NCI-H510A treated with DMSO at 0.1 percent for 48 hours (cell line): ENCODE data around the gene IGF2R.
"Not testable (repeated sequence)": the region's sequence is repeated elsewhere in the genome, so short reads cannot be mapped to it uniquely, and the experiment has no call there.

Source experiments
- DNase-seq: peaks from one replicate; lab custom pipeline; 2025; lab: John Stamatoyannopoulos, UW

The IGF2R gene, protein sequence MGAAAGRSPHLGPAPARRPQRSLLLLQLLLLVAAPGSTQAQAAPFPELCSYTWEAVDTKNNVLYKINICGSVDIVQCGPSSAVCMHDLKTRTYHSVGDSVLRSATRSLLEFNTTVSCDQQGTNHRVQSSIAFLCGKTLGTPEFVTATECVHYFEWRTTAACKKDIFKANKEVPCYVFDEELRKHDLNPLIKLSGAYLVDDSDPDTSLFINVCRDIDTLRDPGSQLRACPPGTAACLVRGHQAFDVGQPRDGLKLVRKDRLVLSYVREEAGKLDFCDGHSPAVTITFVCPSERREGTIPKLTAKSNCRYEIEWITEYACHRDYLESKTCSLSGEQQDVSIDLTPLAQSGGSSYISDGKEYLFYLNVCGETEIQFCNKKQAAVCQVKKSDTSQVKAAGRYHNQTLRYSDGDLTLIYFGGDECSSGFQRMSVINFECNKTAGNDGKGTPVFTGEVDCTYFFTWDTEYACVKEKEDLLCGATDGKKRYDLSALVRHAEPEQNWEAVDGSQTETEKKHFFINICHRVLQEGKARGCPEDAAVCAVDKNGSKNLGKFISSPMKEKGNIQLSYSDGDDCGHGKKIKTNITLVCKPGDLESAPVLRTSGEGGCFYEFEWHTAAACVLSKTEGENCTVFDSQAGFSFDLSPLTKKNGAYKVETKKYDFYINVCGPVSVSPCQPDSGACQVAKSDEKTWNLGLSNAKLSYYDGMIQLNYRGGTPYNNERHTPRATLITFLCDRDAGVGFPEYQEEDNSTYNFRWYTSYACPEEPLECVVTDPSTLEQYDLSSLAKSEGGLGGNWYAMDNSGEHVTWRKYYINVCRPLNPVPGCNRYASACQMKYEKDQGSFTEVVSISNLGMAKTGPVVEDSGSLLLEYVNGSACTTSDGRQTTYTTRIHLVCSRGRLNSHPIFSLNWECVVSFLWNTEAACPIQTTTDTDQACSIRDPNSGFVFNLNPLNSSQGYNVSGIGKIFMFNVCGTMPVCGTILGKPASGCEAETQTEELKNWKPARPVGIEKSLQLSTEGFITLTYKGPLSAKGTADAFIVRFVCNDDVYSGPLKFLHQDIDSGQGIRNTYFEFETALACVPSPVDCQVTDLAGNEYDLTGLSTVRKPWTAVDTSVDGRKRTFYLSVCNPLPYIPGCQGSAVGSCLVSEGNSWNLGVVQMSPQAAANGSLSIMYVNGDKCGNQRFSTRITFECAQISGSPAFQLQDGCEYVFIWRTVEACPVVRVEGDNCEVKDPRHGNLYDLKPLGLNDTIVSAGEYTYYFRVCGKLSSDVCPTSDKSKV (N-terminal part only)

DNA sequence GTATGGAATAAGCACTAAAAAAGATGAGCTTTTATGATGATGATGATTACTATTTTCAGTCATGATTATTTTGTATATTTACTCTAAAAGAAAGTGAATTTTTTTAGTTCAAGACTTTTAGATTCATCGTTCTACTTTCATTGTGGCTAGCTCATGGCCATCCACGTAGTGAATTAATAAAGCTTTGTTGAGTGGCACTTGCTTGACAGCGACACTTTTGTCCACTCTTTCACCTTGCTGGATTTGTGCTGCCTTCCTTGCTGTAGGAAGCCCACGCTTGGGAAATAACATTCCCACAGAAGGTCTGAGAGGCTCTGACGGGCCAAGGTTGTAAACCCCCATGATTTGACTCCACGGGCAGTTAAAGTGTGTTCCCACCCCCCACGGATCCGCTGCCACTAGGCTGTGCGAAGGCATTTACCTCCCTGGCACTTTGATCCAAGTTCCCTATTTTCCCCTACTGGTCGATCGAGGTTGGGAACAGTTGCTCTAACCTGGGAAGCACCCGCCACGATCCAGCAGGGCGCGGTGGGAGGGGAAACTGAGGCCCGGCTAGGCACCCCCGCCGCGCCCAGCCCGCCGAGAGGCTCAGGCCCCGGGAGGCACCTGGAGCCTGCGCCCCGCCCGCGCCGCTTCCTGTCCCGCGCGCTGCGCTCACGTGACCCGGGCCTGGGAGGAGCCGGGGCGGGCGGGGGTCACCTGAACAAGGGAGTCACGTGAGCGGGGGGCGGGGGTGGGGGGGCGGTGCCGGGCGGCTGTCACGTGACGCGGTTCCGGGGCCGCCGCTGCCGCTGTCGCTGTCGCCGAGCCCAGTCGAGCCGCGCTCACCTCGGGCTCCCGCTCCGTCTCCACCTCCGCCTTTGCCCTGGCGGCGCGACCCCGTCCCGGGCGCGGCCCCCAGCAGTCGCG, at the start of gene IGF2R:
TSS of gene IGF2R (plus strand) at position 788 of the 909 bp plus-strand sequence. CDS start 165 bp downstream, outside the sequence.
- peak; percentile 63 for DNase-seq

DNA sequence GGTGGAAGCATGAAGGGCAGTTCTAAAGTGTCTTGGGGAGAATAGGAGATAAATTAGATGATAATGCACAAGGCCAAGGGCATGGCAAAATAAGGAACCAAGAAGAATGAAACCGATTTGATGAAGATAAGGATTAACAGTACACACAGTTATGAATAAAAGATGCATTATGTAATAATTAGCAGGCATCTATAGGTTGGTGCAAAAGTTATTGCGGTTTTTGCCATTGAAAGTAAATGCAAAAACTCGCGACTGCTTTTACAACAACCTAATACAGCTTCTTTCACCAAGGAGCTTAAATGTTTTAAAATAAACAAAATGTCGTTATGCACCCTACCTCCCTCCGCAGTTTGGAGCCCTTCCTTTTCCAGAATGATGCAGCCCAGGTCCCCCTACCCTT, 49.1 kb upstream of the IGF2R start:
- no peak for DNase-seq

DNA sequence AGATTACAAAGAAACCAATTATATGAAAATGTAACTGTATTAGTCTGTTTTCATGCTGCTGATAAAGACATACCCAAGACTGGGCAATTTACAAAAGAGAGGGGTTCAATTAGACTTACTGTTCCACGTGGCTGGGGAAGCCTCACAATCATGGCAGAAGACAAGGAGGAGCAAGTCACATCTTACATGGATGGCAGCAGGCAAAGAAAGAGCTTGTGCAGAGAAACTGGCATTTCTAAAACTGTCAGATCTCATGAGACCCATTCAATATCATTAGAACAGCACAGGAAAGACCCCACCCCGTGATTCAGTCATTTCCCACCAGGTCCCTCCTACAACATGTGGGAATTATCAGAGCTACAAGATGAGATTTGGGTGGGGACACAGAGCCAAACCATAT, 44.7 kb upstream of the IGF2R start:
- DNase-seq: not testable (repeated sequence)

DNA sequence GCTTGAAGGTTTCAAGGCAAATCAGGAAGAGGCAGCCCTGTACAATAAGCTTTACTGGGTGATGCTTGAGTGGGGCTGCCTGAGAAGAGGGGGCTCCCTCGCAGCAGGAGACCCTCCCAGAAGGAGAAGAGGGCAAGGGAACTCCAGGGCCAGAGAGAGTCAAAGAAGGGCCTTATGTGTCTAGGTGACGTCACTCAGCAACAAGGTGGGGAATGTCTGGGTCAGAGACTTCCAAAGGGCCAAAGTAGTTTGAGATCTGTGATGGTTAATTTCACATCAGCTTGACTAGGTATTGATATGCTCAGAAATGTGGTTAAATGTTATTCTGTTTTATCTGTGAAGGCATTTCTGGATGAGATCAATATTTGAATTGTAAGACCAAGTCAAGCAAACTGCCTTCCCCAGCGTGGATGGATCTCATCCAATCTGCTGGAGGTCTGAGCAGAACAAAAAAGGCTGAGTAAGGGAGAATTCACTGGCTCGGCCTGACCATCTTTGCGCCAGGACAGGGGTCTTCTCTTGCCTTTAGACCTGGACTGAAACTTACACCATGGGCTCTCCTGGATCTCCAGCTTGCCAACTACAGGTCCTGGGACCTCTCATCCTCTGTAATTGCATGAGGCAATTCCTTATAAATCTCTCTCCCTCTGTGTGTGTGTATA, 42.2 kb upstream of the IGF2R start:
- no peak for DNase-seq

DNA sequence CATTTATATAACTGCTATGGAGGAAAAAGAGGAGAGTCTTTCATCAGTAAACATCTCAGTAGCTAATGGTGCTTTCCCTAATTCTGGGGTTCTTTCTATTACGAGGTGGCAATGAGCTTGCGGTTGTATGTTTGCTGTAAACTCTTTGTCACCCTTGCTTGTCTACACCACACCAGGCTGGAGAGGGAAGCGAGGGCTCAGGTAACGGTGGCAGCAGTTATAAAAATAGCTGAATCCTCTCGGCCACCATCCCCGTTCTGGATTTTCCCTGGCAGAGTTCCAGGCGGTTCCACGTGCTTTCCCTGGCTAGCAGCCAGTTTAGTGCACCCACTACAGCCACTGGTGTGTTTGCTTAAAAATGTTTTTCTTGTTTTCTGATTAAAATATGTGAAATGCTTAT, 39.1 kb upstream of the IGF2R start:
- peak; percentile 66 for DNase-seq

DNA sequence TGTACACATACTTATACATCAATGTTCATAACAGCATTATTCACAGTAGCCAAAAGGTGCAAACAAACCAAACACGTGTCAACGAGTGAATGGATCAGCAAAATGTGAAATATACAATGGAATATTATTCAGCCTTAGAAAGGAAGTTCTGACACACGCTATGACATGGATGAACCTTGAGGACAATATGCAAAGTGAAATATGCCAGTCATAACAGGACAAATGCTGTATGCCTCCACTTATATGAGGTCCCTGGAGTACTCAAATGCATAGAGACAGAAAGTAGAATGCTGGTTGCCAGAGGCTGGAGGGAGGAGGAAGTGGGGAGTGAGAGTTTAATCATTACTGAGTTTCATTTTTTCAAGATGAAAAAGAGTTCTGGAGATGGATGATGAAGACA, 37.8 kb upstream of the IGF2R start:
- DNase-seq: no peak

DNA sequence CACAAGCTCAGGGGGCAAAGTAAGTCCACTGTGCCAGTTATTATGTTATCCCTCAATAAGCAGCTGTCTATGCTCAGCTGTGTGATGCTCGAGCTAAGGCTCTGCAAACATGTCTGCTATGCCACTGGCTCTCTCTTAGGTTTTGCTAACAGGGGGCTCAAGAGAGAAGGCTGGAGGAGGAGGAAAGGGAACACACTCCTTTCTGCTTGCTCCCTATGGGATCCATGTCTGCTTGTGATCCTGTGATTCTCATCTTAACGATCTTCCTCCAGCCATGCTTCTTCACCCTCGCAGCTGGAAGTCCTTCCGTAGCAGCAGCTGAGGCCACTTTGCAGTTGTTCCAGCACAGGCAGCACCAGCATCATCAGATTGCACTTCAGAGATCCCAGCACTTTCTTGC, 37.0 kb upstream of the IGF2R start:
- DNase-seq: no peak

DNA sequence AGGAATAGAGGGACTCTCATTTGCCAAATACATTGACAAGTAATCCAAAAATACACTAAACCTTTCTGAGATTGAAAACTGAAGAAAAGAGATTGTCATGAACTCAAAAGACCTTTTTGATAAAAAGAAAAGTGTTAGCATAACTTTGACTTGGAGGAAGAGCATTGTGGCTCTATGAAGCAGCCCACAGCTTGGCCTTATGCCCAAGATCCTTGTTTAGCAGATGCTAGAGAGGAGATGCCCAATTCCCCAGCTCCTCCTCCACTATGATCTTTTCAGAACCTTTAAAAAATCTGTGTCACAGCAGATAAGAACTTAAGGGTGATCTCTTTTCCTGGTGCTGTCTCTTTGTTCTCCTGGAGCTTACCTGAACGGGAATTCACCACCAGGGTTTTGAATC, 35.8 kb upstream of the IGF2R start:
- no peak for DNase-seq

DNA sequence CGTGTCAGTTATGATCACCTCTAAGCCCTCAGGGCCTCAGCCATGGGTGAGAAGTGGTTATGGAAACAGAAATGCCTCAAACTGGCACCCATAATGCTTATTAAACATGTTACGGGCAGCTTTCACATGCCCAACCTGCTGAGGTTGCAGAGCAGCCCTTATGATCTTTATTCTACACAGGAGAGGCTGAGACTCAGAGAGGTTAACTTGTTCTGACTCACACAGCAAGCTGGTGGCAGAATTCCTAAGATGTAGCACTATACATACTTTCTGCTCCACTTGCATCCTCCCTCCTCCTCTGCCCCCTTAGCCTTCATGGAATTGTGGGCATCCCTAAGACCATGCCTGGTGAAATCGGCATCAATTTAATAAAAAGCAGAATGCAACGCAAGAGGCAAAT, 34.7 kb upstream of the IGF2R start:
- DNase-seq: no peak

DNA sequence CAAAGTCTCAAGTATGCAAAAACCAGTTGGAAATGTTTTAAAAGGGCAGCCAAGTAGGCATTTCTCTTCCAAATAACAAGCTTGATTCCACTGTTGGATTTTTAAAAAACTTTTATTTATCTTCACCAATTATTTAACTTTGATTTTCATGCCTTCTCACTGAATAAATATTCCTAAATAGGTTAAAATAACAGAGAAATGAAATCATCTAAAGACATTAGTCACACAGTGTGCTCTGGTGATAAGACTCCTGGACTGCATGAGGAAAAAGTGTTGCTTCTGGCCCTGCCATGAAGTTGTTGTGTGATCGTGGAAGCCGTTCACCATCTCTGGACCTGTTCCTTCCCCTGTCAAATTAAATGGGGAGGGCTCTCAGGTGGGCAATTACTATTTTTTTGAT, 33.8 kb upstream of the IGF2R start:
- DNase-seq: no peak

DNA sequence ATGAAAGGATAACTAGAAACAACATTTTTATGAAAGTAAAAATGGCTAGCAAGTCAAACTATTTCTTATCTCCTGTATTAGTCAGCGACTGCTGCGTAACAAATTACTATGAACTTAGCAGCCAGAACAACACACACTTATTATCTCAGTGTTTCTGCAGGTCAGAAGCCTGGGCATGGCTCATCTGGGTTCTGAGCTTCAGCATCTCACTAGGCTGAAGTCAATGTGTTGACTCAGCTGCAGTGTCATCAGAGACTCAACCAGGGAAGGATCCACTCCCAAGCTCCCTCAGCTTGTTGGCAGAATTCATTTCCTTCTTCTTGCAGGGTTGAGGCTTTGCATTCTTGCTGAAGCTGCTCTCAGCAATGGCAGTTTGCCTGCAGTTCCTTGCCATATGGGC, 33.2 kb upstream of the IGF2R start:
- DNase-seq: no peak

DNA sequence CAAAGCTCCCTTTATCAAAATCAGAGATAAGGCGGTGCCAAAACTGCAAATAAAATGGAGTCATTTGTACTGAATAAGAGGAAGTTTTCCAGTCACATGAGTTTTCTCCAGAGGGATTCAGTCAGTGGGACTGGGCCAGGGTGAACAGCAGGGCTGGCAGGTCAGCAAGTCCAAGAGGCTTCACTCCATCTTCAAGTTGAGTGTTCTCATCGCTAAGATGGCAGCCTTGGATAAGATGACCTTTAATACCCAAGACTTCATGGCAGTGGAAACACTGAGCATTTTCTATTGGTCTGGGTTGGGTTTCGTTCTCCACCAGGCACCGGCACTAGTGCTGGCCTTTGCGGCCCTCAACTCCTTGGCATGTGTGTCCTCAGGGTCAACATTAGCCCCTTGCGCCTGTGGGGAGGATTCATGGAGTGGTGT, 29.3 kb upstream of the IGF2R start:
- DNase-seq: no peak

DNA sequence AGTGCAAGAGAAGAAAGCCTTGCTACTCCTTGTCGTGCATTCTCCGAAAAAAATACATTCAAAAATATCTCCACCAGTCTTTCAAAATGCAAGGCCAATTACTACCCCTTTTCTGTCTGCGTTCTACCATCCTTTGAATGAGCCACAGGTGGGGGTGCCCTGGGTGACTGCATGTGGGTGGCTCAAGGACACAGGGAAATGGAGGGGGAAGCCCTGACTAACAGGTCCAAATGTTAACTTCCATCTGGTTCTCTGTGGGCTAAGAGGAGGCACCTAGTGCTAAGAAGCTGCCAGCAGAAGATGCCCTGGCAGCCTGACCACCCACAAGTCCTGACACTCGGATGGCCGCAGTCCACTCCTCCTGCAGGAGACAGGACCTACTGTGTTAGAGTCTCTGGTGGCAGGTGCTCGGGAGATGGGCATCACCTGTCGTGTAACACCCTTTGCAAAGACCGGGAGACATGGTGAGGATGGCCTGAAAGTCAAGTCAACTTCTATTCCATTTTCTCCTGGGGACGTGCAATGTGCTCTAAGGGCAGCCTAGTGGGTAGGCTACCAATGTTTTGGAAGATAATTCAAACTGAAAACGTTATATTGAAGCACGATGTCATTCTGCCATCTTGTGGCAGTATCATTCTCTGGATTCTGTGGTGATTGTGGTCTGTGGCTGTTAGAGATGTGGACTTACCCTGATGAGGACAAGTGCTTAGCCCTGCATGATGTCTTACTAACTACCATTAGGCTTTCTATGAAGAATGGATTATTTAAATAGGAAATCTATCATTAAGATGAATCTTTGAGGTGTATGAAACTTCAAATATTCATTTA, 27.4 kb upstream of the IGF2R start:
- no peak for DNase-seq

DNA sequence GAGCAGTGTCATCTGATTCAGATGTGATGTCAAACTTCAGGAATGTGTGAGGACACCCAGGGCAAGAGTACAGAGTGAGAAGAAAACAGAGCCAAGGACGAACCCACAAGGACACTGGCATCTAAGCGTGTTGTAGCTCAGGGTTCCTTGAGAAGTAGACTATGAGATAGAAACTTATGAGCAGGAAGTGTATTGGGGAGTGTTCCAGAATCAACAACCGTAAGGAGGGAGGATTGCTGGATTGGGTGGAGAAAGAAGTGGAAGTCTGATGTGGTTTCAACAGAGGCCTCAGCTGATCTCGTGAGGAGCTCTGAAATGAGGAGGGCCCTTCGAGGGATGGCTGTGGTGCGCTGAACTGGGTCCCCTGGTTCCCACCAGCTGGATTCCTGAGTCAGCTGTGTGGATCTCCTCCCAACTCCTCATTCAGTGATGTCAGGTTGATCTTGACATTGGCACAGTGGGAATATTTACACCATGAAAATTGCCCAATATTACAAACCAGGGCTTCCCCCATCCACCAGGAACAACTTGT, 25.7 kb upstream of the IGF2R start:
- no peak for DNase-seq

DNA sequence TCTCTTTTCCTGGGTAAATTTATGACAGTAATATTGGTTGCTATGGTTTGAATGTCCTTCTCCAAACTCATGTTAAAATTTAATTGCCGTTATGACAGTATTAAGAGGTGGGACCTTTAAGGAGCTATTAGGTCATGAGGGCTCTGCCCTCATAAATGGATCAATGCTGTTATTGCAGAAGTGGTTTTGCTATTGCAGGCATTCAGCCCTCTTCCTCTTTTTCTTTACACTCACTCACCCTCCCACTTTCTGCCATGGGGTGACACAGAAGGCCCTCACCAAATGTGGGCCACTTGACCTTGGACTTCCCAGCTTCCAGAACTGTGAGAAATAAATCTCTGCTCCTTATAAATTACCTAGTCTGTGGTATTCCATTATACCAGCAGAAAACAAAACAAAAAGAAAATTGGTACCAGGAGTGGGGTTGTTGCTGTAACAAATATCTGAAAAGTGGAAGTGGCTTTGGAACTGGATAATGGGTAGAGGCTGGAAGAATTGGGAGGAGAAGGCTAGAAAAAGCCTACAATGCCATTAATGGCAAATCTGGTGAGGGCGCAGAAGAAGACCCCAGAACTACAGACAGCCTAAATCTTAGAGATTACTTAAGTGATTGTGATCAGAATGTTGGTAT, 24.8 kb upstream of the IGF2R start:
- DNase-seq: no peak

DNA sequence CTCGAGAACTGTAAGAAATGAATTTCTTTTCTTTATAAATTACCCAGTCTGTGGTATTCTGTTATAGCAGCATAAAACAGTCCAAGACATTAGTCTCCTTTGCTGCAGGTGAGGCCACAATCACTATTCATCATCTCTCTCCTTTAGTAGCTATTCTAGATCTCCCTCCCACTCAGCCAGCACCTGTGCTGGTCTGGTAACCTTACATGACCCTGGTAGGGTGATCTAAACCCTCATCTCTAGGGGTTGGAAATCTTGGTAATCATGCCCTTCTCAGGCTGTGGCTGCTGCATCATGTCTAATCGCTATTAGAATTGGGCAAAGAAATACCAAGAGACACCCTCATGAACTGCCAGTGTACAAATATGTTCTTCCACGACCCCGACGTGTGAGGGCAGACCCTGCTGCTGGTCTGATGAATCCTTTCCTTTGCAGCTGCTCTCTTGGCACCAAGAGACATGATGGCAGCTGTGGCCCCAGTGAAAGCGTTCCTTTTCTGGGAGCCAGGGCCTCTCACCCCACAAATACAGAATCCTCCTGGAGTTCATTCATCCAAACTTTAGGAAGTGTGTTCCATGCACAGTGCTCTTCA, 23.0 kb upstream of the IGF2R start:
- no peak for DNase-seq

DNA sequence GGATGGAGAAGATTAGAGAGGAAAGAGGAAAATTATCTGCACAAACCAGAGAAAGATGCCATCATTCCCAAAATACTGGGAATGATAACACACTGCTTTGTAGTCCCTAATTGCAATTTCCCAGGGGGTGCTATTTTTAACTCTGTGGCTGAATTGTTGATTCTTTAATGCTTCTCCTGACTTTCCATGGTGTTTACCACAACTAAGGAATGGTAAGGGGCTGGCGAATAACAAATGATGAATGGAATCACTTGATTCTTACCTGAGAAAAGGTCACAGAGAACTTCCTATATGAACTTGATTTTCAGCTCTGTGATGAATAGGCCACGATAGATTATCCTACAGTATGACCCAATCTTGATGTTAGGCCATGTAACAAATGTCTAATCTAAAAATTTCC, 22.0 kb upstream of the IGF2R start:
- DNase-seq: no peak

DNA sequence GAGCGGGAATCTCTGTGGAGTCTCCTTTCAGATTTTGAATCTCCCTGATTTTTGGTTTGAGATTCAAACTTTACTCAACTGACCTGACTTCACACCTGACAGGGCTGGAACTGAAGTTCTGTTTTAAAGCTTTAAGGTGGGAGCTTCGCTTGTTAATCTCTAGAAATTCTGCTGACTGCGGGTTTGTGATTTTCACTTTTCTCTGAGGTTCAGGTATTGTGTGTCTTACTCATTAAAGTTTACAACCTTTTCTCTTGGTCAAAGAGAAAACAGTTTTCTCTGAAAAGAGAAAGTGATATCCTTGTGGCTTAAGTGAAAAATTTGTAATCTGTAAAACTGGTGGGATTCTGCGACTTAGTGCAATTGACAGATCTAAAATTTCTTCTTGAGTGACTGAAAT, 20.7 kb upstream of the IGF2R start:
- no peak for DNase-seq

DNA sequence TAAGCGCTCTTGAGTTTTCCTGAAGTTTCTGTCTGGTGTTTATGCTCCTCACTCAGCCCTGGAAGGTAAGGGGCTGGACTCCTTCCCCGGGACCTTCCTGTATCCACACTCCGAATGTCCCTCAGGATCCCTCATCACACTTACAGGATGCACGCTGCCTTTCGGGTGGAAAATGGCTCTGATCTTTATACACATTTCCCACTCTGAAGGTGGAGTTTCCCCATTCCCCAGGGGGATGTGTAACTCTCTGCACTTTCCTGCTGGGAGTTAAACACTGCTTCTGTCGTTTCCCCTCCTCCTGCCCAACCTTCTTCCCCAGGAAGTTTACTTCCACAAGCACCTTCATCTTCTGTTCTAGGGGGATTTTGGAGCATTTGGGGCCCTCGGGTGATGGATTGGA, 17.1 kb upstream of the IGF2R start:
- DNase-seq: no peak
